Peyer's patch (tissue), 4 donors: ENCODE results near the gene GTPBP6. TPM values are rescaled to one million over a fixed set of nuclear protein-coding genes. Genes with fewer than 3 reads are reported as not detected.
A peak's percentile ranks its signal among the peaks of the same experiment; 100 is the strongest.

Experiments used
- DNase-seq, 3 donors: peaks; one replicate each; pipeline ENCODE4 v3.0.0-alpha.2; 2017 to 2019
- H3K27ac ChIP-seq, 4 donors: fragments of 200-600 bp; sonication (generic); one replicate each; pipeline ENCODE4 v1.5.1; 2016 to 2019
- H3K27me3 ChIP-seq, 2 donors: fragments of 200-600 bp; sonication (generic); one replicate each; pipeline ENCODE4 v1.5.1; 2019
- H3K36me3 ChIP-seq, 3 donors: fragments of 200-600 bp; sonication (generic); one replicate each; pipeline ENCODE4 v1.5.1; 2016 to 2019
- H3K4me1 ChIP-seq, 4 donors: fragments of 200-600 bp; sonication (generic); one replicate each; pipeline ENCODE4 v1.5.1; 2016 to 2019
- H3K4me3 ChIP-seq, 4 donors: fragments of 200-600 bp; sonication (generic); 1 replicate in 3 of 4; 2 replicates in 1 of 4; pipeline ENCODE4 v1.5.1; 2016 to 2019; ENCODE audit warnings: mild to moderate bottlenecking in 1 of 4
- H3K9me3 ChIP-seq, 4 donors: fragments of 200-600 bp; sonication (generic); one replicate each; pipeline ENCODE4 v1.5.1; 2016 to 2019; ENCODE audit warnings: mild to moderate bottlenecking in 1 of 4
- POLR2A ChIP-seq, 2 donors: fragments of 450-650 bp; IDR thresholded peaks; one replicate each; pipeline ENCODE4 v1.5.1; 2017; ENCODE audit warnings: antibody characterized with exemption in 2 of 2, mild to moderate bottlenecking in 2 of 2, moderate library complexity in 2 of 2
- total RNA-seq, 4 donors: library from RNA; depleted of rRNA; stranded (reverse); fragments of >200 nt; gene quantifications; one replicate each; pipeline ENCODE4 v1.1.0, GENCODE V29; 2016
- TF ChIP-seq, protein P1 (sequence below), 6 experiments: fragments of 450-650 bp in 4 of 6; fragments of 200-600 bp in 2 of 6; sonication (generic) in 1 of 6; IDR thresholded peaks; one replicate each; pipeline ENCODE4 v1.5.1; 2017 to 2019; ENCODE audit warnings: antibody characterized with exemption in 6 of 6, mild to moderate bottlenecking in 3 of 6, moderate library complexity in 1 of 6

GTPBP6 gene
- total RNA-seq, 4 donors from 2014 or later, result 17.9 to 38.5 (median 30.8) TPM

DNA sequence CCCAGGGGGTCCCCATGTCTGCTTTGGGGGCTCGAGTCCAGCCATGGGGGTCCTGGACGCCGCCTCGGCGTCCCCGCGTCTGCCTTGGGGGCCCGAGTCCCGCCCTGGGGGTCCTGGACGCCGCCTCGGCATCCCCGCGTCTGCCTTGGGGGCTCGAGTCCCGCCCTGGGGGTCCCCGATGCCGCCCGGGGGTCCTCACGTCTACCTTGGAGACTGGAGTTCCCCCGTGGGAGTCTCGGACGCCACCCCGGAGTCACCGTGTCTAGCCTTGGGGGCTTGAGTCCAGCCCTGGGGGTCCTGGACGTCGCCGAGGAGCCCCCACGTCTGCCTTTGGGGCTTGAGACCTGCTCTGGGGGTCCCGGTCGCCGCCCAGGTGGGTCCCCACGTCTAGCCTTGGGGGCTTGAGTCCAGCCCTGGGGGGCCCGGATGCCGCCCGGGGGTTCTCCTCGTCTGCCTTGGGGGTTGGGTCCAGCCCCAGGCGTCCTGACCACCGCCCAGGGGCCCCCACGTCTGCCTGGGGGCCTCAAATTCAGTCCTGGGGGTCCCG lies 1.1 kb upstream of the GTPBP6 start:
- Histone ChIP-seq H3K36me3 (peaks cover 0 to 16% (median 0%) of the 10 kb centered on the region in 3 donors), H3K27me3 (no peaks in the 10 kb centered on the region), H3K9me3 (no peaks in the 10 kb centered on the region), H3K4me1 (peaks cover 0 to 15% (median 9%) of the 10 kb centered on the region in 4 donors), H3K27ac (peak overlapping the region; percentile 79 to 97 (median 89)), H3K4me3 (peak overlapping the region; percentile 80 to 94 (median 89))
- TF ChIP-seq, protein P1, sequence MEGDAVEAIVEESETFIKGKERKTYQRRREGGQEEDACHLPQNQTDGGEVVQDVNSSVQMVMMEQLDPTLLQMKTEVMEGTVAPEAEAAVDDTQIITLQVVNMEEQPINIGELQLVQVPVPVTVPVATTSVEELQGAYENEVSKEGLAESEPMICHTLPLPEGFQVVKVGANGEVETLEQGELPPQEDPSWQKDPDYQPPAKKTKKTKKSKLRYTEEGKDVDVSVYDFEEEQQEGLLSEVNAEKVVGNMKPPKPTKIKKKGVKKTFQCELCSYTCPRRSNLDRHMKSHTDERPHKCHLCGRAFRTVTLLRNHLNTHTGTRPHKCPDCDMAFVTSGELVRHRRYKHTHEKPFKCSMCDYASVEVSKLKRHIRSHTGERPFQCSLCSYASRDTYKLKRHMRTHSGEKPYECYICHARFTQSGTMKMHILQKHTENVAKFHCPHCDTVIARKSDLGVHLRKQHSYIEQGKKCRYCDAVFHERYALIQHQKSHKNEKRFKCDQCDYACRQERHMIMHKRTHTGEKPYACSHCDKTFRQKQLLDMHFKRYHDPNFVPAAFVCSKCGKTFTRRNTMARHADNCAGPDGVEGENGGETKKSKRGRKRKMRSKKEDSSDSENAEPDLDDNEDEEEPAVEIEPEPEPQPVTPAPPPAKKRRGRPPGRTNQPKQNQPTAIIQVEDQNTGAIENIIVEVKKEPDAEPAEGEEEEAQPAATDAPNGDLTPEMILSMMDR (IDR thresholded peaks at IDR 0.05), result no peak
- no peak for TF ChIP-seq POLR2A (IDR thresholded peaks at IDR 0.05)
- no peak for DNase-seq

DNA sequence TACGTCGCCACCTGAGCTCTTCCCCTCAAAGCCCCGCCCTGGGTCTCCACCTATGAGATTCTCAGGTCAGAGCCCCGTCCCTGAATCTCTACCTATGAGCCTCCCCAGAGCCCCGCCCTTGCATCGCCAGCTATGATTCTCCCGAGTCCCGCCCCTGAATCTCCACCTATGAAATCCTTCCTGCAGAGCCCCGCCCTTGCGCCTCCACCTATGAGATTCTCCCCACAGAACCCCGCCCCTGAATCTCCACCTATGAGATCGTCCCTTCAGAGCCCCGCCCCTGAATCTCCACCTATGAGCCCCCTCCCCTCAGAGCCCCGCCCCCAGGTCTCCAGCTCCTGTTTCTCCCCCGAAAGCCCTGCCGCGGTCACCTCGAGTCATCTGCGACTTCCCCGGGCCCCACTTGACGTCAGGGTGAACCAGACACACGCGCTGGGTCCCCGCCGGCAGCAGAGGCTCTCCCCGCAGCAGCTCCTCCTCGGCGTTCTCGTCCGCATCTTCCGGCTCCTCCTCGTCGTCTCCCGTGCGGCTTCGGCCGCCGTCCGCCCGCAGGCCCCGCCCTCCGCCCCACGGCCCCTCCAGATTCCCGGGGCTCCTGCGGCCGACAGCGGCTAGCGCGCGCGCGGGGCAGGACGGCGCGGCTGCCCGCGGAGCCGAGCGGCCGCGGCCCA lies 393 bp downstream of the GTPBP6 start:
- DNase-seq, result peak; percentile 98 to 99 (median 99)
- TF ChIP-seq, protein P1 (IDR thresholded peaks at IDR 0.05), result no peak
- peak; percentile 39 to 88 for TF ChIP-seq POLR2A (IDR thresholded peaks at IDR 0.05)

DNA sequence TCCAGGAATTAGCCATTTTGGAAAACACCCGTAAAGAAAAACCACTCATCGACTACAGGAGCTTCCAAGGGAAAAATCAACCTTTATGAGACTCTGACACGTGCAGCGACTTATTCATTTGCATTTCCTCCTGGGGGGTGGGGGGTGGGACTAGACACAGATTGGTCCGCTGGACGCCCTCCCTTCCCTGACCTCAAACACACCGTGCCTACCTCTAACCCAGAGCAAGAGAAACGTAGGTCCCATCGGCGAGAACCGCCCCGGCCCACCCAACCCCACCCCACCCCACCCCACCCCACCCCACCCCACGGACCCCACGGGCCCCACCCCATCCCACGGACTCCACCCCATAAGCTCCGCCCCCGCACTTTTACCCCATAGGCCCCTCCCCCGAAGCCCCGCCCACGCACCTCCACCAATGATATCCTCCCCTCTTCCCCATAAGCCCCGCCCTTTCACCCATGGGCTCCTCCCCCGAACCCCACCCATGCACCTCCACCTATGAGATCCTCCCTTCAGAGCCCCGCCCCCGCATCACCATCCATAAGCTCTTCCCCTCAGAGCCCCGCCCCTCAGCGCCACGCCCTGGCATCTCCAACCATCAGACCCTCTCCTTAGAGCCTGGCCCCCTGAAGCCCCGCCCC lies 1.1 kb downstream of the GTPBP6 start:
- Histone ChIP-seq H3K27ac (peak overlapping the region; percentile 93 to 99 (median 98)), H3K36me3 (peaks cover 0 to 36% (median 0%) of the 10 kb centered on the region in 3 donors), H3K9me3 (no peaks in the 10 kb centered on the region), H3K4me3 (peak overlapping the region; percentile 87 to 94 (median 92)), H3K4me1 (peaks cover 0 to 15% (median 9%) of the 10 kb centered on the region in 4 donors), H3K27me3 (no peaks in the 10 kb centered on the region)
- TF ChIP-seq, protein P1 (IDR thresholded peaks at IDR 0.05), result no peak
- no peak for TF ChIP-seq POLR2A (IDR thresholded peaks at IDR 0.05)
- DNase-seq, result no peak

More for the DNA sequence above, 393 bp downstream of the GTPBP6 start:
- Histone ChIP-seq H3K4me3 (peak overlapping the region; percentile 87 to 94 (median 92)), H3K27me3 (no peaks in the 10 kb centered on the region), H3K4me1 (peaks cover 0 to 15% (median 9%) of the 10 kb centered on the region in 4 donors), H3K36me3 (peaks cover 0 to 29% (median 0%) of the 10 kb centered on the region in 3 donors), H3K9me3 (no peaks in the 10 kb centered on the region), H3K27ac (peak overlapping the region; percentile 93 to 99 (median 98))

DNA sequence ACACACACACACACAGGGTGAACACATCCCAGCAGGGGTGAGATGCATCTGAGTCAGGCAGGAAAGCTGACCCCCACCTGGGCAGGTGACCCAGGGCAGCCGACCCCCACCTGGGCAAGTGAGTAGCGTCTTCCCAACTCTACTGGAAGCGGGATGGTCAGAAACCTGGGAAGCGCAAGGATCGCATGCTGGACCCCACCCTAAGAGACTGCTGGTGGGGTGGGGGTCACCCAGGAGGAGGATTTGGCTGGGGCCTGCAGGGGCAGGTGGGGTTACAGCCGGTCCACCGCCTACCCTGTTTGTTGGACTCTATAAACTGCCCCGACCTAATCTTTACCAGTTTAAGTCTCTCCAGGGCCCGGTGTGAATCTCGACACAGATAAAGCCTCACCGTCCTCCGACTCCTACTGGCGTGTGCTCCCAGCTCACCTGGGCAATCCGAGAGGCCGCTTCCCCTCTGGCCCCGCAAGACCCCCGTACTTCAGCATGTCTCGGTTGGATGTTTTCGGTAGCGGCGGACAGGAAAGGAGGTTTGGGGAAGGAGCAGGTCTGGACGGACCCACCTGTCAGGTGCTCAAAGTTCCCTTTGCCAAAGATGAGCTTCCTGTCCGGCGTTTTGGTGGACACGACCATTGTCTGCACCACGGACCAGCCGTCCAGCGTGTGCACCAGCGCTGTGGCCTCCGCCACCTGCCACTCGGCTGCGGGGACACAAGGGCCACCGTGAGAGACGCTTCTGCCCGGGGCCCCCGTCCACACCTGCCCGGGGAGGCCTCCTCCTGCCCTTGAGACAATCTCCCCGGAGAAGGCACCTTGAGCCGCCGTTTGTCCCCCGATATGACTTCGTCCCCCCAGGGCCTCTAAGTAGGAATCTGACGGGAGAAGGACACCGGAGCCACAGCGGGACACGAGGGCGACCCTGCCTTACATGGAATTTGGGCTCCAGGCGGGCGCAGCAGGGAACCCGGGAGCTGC lies 2.0 kb downstream of the GTPBP6 start:
- TF ChIP-seq, protein P1 (IDR thresholded peaks at IDR 0.05), result no peak
- no peak for TF ChIP-seq POLR2A (IDR thresholded peaks at IDR 0.05)
- Histone ChIP-seq H3K4me1 (peaks cover 0 to 15% (median 9%) of the 10 kb centered on the region in 4 donors), H3K36me3 (peaks cover 0 to 45% (median 0%) of the 10 kb centered on the region in 3 donors), H3K27me3 (no peaks in the 10 kb centered on the region), H3K9me3 (no peaks in the 10 kb centered on the region), H3K27ac (peak overlapping the region in 1 of 4 donors; percentile 98), H3K4me3 (no peak overlapping the region)
- DNase-seq, result no peak
